ENCODE data around the gene ADM. TPM values are rescaled to one million over a fixed set of nuclear protein-coding genes. Genes with fewer than 3 reads are reported as not detected.
A peak's percentile ranks its signal among the peaks of the same experiment; 100 is the strongest.

Gene ADM
- polyA plus RNA-seq, 3 donors: 9.5 to 224 (median 20.0) TPM

- H3K27me3 Mint-ChIP-seq (ENCODE audit: low read depth in 3 of 3): peaks cover 0 to 7% (median 0%) of the 10 kb centered on the region in 3 donors
- Histone ChIP-seq H3K9ac (ENCODE audit: insufficient read depth, low read length, poor library complexity, severe bottlenecking) (no peak overlapping the region), H3K4me3 (replicated peaks in 1 of 3; ENCODE audit: low read depth in 2 of 3, low read length in 3 of 3) (no peak overlapping the region), H3K27ac (ENCODE audit: low read depth in 1 of 2, low read length in 2 of 2) (no peak overlapping the region), H3K27me3 (ENCODE audit: control insufficient read depth in 2 of 2, insufficient read depth in 2 of 2, low read length in 2 of 2) (no peaks in the 10 kb centered on the region), H4K20me1 (ENCODE audit: insufficient read depth, low read length) (no peaks in the 10 kb centered on the region), H3K4me2 (replicated peaks; ENCODE audit: extremely low read depth, low read length, poor library complexity, severe bottlenecking) (no peak overlapping the region), H3K4me1 (ENCODE audit: control insufficient read depth in 1 of 2, insufficient read depth in 2 of 2, low read length in 2 of 2) (peaks cover 0 to 6% of the 10 kb centered on the region in 2 donors), H3K9me3 (replicated peaks in 1 of 2; ENCODE audit: control insufficient read depth in 1 of 2, insufficient read depth in 1 of 2, low read length in 2 of 2) (no peaks in the 10 kb centered on the region), H3K36me3 (replicated peaks in 1 of 2; ENCODE audit: control insufficient read depth in 1 of 2, insufficient read depth in 2 of 2, low read length in 2 of 2) (no peaks in the 10 kb centered on the region), H3K79me2 (ENCODE audit: insufficient read depth, low read length) (no peaks in the 10 kb centered on the region), H2AFZ (ENCODE audit: insufficient read depth, low read depth, low read length, poor library complexity, severe bottlenecking) (no peak overlapping the region)
- H3K4me3 Mint-ChIP-seq: no peak overlapping the region
- no peaks in the 10 kb centered on the region for H3K9me3 Mint-ChIP-seq
- 70% methylated on average over 4 of the region's 6 CpGs for WGBS (ENCODE audit: insufficient coverage)
- DNase-seq: no peak
- intact Hi-C loops (cut with micrococcal nuclease): loop anchor here (5.0 to 10.0 kb wide), 4 partner anchors 108 to 563 kb away; no protein-coding TSS in a partner anchor
- no peak overlapping the region for H3K27ac Mint-ChIP-seq
- peaks cover 8% of the 10 kb centered on the region for H3K4me1 Mint-ChIP-seq
- no peak for TF ChIP-seq CTCF (IDR thresholded peaks at IDR 0.05)
- no peaks in the 10 kb centered on the region for H3K36me3 Mint-ChIP-seq
Observed at GRCh38 chr11:10319702-10320558, 15.1 kb downstream of the ADM start.

GRCh38 chr11:10320736-10321465 is 16.0 kb downstream of the ADM start:
- H3K4me3 Mint-ChIP-seq: no peak overlapping the region
- Histone ChIP-seq H3K27me3 (ENCODE audit: control insufficient read depth in 2 of 2, insufficient read depth in 2 of 2, low read length in 2 of 2) (no peaks in the 10 kb centered on the region), H3K4me2 (replicated peaks; ENCODE audit: extremely low read depth, low read length, poor library complexity, severe bottlenecking) (no peak overlapping the region), H3K9ac (ENCODE audit: insufficient read depth, low read length, poor library complexity, severe bottlenecking) (no peak overlapping the region), H2AFZ (ENCODE audit: insufficient read depth, low read depth, low read length, poor library complexity, severe bottlenecking) (no peak overlapping the region), H3K4me1 (ENCODE audit: control insufficient read depth in 1 of 2, insufficient read depth in 2 of 2, low read length in 2 of 2) (peaks cover 0 to 3% of the 10 kb centered on the region in 2 donors), H3K36me3 (replicated peaks in 1 of 2; ENCODE audit: control insufficient read depth in 1 of 2, insufficient read depth in 2 of 2, low read length in 2 of 2) (no peaks in the 10 kb centered on the region), H3K9me3 (replicated peaks in 1 of 2; ENCODE audit: control insufficient read depth in 1 of 2, insufficient read depth in 1 of 2, low read length in 2 of 2) (no peaks in the 10 kb centered on the region), H3K4me3 (replicated peaks in 1 of 3; ENCODE audit: low read depth in 2 of 3, low read length in 3 of 3) (no peak overlapping the region), H4K20me1 (ENCODE audit: insufficient read depth, low read length) (no peaks in the 10 kb centered on the region), H3K27ac (ENCODE audit: low read depth in 1 of 2, low read length in 2 of 2) (no peak overlapping the region), H3K79me2 (ENCODE audit: insufficient read depth, low read length) (no peaks in the 10 kb centered on the region)
- no peaks in the 10 kb centered on the region for H3K9me3 Mint-ChIP-seq
- no CpG with 5 or more reads among the region's 4 CpGs for WGBS (ENCODE audit: insufficient coverage)
- intact Hi-C loops (cut with micrococcal nuclease): loop anchor here (5.0 to 10.0 kb wide), 4 partner anchors 109 to 564 kb away; no protein-coding TSS in a partner anchor
- peaks cover 8% of the 10 kb centered on the region for H3K4me1 Mint-ChIP-seq
- H3K36me3 Mint-ChIP-seq: no peaks in the 10 kb centered on the region
- no peak for TF ChIP-seq CTCF (IDR thresholded peaks at IDR 0.05)
- H3K27me3 Mint-ChIP-seq (ENCODE audit: low read depth in 3 of 3): peaks cover 0 to 7% (median 0%) of the 10 kb centered on the region in 3 donors
- no peak for DNase-seq
- H3K27ac Mint-ChIP-seq: peak overlapping the region in 1 of 7 donors; percentile 41

Data from CD14-positive monocyte (primary cell).